HCT116 (cell line): ENCODE measurements around the gene SPANXC. TPM values are rescaled to one million over a fixed set of nuclear protein-coding genes. Genes with fewer than 3 reads are reported as not detected.

Experiments
- ATAC-seq: fragments of 200-7000 bp; cut with Tn5 transposase; 2 replicates; pipeline ENCODE4 v1.9.1; 2020; ENCODE audit warnings: mild to moderate bottlenecking, moderate library complexity
- BruUV-seq: library from RNA; stranded (reverse); fragments of 400-500 nt; replicated peaks from 2 replicates; lab custom pipeline; 2021; lab: Mats Ljungman, UMichigan
- CTCF ChIA-PET: fragments of 300-600 bp; sonication (Branson Sonifier 250); formaldehyde crosslinking; loops from one replicate; lab custom pipeline; 2021; ENCODE audit warnings: antibody characterized with exemption; lab: Charles Lee
- POLR2A ChIA-PET: fragments of 300-600, 350-600 bp; sonication (Branson Sonifier 250); formaldehyde crosslinking; loops from one replicate; lab custom pipeline; 2021; ENCODE audit warnings: antibody characterized with exemption; lab: Charles Lee
- RAD21 ChIA-PET, 2 experiments: fragments of 300-600 bp; sonication (Branson Sonifier 250); formaldehyde crosslinking; loops; one replicate each; lab custom pipeline; 2023; ENCODE audit warnings: low total read pairs in 2 of 2; ENCODE audit not compliant: uncharacterized antibody in 2 of 2, unreplicated experiment in 2 of 2, low non-redundant PET in 1 of 2; lab: Charles Lee
- DNase-seq: peaks from one replicate; pipeline ENCODE4 v3.0.0-alpha.2; 2010; ENCODE audit warnings: low read depth, low spot score
- H2AFZ ChIP-seq: fragments of 200-600 bp; shearing (Covaris generic), sonication (generic); 2 replicates; pipeline ENCODE4 v1.6.1; 2017; ENCODE audit warnings: low read depth, mixed run types, mixed read lengths, antibody characterized with exemption, low read length; ENCODE audit not compliant: poor library complexity, severe bottlenecking
- H3K27ac ChIP-seq: 2 replicates; pipeline ENCODE4 v1.5.1; 2012; ENCODE audit warnings: low read depth, low read length
- H3K27me3 ChIP-seq: fragments of 200-600 bp; sonication (generic); 2 replicates; pipeline ENCODE4 v1.6.1; 2016; ENCODE audit warnings: mixed run types, low read length, mixed read lengths; ENCODE audit not compliant: insufficient read depth
- H3K36me3 ChIP-seq, 2 experiments: fragments of 200-500 bp in 1 of 2; fragments of 200-600 bp in 1 of 2; sonication (Bioruptor generic) in 1 of 2; sonication (generic) in 1 of 2; 2 replicates each; pipeline versions ENCODE4 v1.5.1 to v1.6.1; 2014 to 2016; ENCODE audit warnings: low read length in 2 of 2, inconsistent platforms in 1 of 2, mixed read lengths in 1 of 2, mixed run types in 1 of 2; ENCODE audit not compliant: insufficient read depth in 2 of 2, control insufficient read depth in 1 of 2
- H3K4me1 ChIP-seq, 2 experiments: fragments of 200-600 bp in 1 of 2; sonication (generic) in 1 of 2; 2 replicates each; pipeline versions ENCODE4 v1.5.1 to v1.6.1; 2012 to 2017; ENCODE audit warnings: low read length in 2 of 2, inconsistent platforms in 1 of 2, mild to moderate bottlenecking in 1 of 2, mixed read lengths in 1 of 2, mixed run types in 1 of 2, moderate library complexity in 1 of 2; ENCODE audit not compliant: insufficient read depth in 2 of 2, control insufficient read depth in 1 of 2
- H3K4me2 ChIP-seq: fragments of 200-600 bp; sonication (generic); 2 replicates; pipeline ENCODE4 v1.6.1; 2017; ENCODE audit warnings: mixed run types, low read length, mixed read lengths
- H3K4me3 ChIP-seq, 2 experiments: fragments of 200-600 bp in 1 of 2; sonication (generic) in 1 of 2; replicated peaks in 1 of 2; 2 replicates each; pipeline ENCODE4 v1.5.1; 2011 to 2016; ENCODE audit warnings: low read length in 2 of 2, control low read depth in 1 of 2, low read depth in 1 of 2, mild to moderate bottlenecking in 1 of 2, mixed read lengths in 1 of 2, mixed run types in 1 of 2
- H3K79me2 ChIP-seq: fragments of 200-600 bp; sonication (generic); 2 replicates; pipeline ENCODE4 v1.6.1; 2017; ENCODE audit warnings: mild to moderate bottlenecking, mixed run types, low read length, moderate library complexity, mixed read lengths; ENCODE audit not compliant: insufficient read depth
- H3K9ac ChIP-seq: fragments of 200-600 bp; sonication (generic); 2 replicates; pipeline ENCODE4 v1.6.1; 2016; ENCODE audit warnings: low read length, mixed read lengths
- H3K9me2 ChIP-seq: fragments of 200-600 bp; sonication (generic), shearing (Covaris generic); 2 replicates; pipeline ENCODE4 v1.6.1; 2017; ENCODE audit warnings: mixed run types, mild to moderate bottlenecking, moderate library complexity; ENCODE audit not compliant: insufficient read depth
- H3K9me3 ChIP-seq, 2 experiments: fragments of 200-500 bp in 1 of 2; fragments of 200-600 bp in 1 of 2; sonication (Bioruptor generic) in 1 of 2; sonication (generic) in 1 of 2; 2 replicates each; pipeline ENCODE4 v1.6.1; 2014 to 2017; ENCODE audit warnings: low read length in 2 of 2, mixed read lengths in 2 of 2, inconsistent platforms in 1 of 2, low read depth in 1 of 2, mild to moderate bottlenecking in 1 of 2, mixed run types in 1 of 2, moderate library complexity in 1 of 2; ENCODE audit not compliant: control insufficient read depth in 1 of 2, insufficient read depth in 1 of 2
- H4K20me1 ChIP-seq: fragments of 200-600 bp; sonication (generic), shearing (Covaris generic); 2 replicates; pipeline ENCODE4 v1.6.1; 2017; ENCODE audit warnings: mixed run types, mild to moderate bottlenecking, moderate library complexity; ENCODE audit not compliant: insufficient read depth
- CBX3 ChIP-seq: IDR thresholded peaks from 2 replicates; pipeline ENCODE4 v1.6.1; 2012; ENCODE audit warnings: low read depth
- CEBPB ChIP-seq: IDR thresholded peaks from 2 replicates; pipeline ENCODE4 v1.6.1; 2012; ENCODE audit warnings: low read depth
- ELF1 ChIP-seq: IDR thresholded peaks from 2 replicates; pipeline ENCODE4 v1.6.1; 2012; ENCODE audit warnings: low read depth, borderline replicate concordance
- EZH2 ChIP-seq: fragments of 200-600 bp; sonication (generic); IDR thresholded peaks from 2 replicates; pipeline ENCODE4 v1.6.1; 2017; ENCODE audit warnings: antibody characterized with exemption, mixed run types
- EZH2phosphoT487 ChIP-seq: fragments of 200-600 bp; IDR thresholded peaks from 2 replicates; pipeline ENCODE4 v1.6.1; 2018; ENCODE audit warnings: antibody characterized with exemption, borderline replicate concordance
- MAX ChIP-seq: IDR thresholded peaks from 2 replicates; pipeline ENCODE4 v1.6.1; 2012
- POLR2A ChIP-seq: IDR thresholded peaks from 2 replicates; pipeline ENCODE4 v1.7.0; 2011; ENCODE audit warnings: borderline replicate concordance; ENCODE audit not compliant: insufficient read depth, insufficient read length; ENCODE audit errors: extremely low read depth
- POLR2AphosphoS5 ChIP-seq: IDR thresholded peaks from 2 replicates; pipeline ENCODE4 v1.6.1; 2011; ENCODE audit warnings: mild to moderate bottlenecking, low read depth, low read length, moderate library complexity
- RAD21 ChIP-seq: IDR thresholded peaks from 2 replicates; pipeline ENCODE4 v1.6.1; 2012; ENCODE audit warnings: low read depth, mild to moderate bottlenecking
- SIN3A ChIP-seq: IDR thresholded peaks from 2 replicates; pipeline ENCODE4 v1.6.1; 2012; ENCODE audit warnings: low read depth
- SRF ChIP-seq: IDR thresholded peaks from 2 replicates; pipeline ENCODE4 v1.6.1; 2012; ENCODE audit warnings: low read depth
- TCF7L2 ChIP-seq: IDR thresholded peaks from 2 replicates; pipeline ENCODE4 v1.7.0; 2011; ENCODE audit warnings: borderline replicate concordance, inconsistent platforms; ENCODE audit not compliant: insufficient read depth, insufficient read length; ENCODE audit errors: extremely low read depth
- ZFX ChIP-seq: fragments of 450-650 bp; IDR thresholded peaks from 2 replicates; pipeline ENCODE4 v1.6.1; 2017
- intact Hi-C: fragments of 100-400 bp; cut with micrococcal nuclease; formaldehyde crosslinking; loops from 2 replicates; pipeline ENCODE4 v1.10.0; 2022
- total RNA-seq: library from RNA; stranded (reverse); gene quantifications from one replicate; pipeline ENCODE4 v1.2.1, GENCODE V29; 2021; ENCODE audit not compliant: unreplicated experiment

The SPANXC gene
- total RNA-seq, 1 experiment from 2014 or later = not detected

GRCh38 chrX:141214196-141214595 is 28.1 kb downstream of the SPANXC start:
- Histone ChIP-seq H3K9me2 (no peaks in the 10 kb centered on the region), H3K9me3 (no peaks in the 10 kb centered on the region), H3K4me1 (no peaks in the 10 kb centered on the region), H3K79me2 (no peaks in the 10 kb centered on the region), H3K4me2 (no peak overlapping the region), H3K27ac (no peak overlapping the region), H2AFZ (no peak overlapping the region), H3K36me3 (no peaks in the 10 kb centered on the region), H4K20me1 (no peaks in the 10 kb centered on the region), H3K4me3 (no peak overlapping the region), H3K27me3 (no peaks in the 10 kb centered on the region), H3K9ac (no peak overlapping the region)
- POLR2A ChIA-PET = no interaction called here
- DNase-seq (no peak), ATAC-seq (no peak)
- no peak for TF ChIP-seq TCF7L2
- TF ChIP-seq SRF = no peak
- no peak for TF ChIP-seq MAX
- TF ChIP-seq POLR2AphosphoS5 = no peak
- no peak for TF ChIP-seq POLR2A
- no peak for TF ChIP-seq SIN3A
- TF ChIP-seq ELF1 = no peak
- TF ChIP-seq ZFX = no peak
- TF ChIP-seq RAD21 = no peak
- no peak for TF ChIP-seq EZH2
- TF ChIP-seq CBX3 = no peak
- no peak for TF ChIP-seq EZH2phosphoT487
- TF ChIP-seq CEBPB = no peak
- no TSS peak for BruUV-seq
- intact Hi-C loops = no loop called here
- CTCF ChIA-PET = no interaction called here
- RAD21 ChIA-PET = no interaction called here

- Histone ChIP-seq H2AFZ (no peak overlapping the region), H3K4me2 (no peak overlapping the region), H3K79me2 (no peaks in the 10 kb centered on the region), H3K9me3 (no peaks in the 10 kb centered on the region), H3K27ac (no peak overlapping the region), H4K20me1 (no peaks in the 10 kb centered on the region), H3K4me3 (no peak overlapping the region), H3K36me3 (no peaks in the 10 kb centered on the region), H3K9me2 (no peaks in the 10 kb centered on the region), H3K27me3 (no peaks in the 10 kb centered on the region), H3K4me1 (no peaks in the 10 kb centered on the region), H3K9ac (no peak overlapping the region)
- ATAC-seq (no peak), DNase-seq (no peak)
- ChIA-PET CTCF (no interaction called here), POLR2A (no interaction called here), RAD21 (no interaction called here)
- TF ChIP-seq EZH2 = no peak
- intact Hi-C loops = no loop called here
- no TSS peak for BruUV-seq
Observed at GRCh38 chrX:141201962-141202361, 40.4 kb downstream of the SPANXC start.

Other genes with a start within 250 kb of the SPANXC start
- gene SPANXB1, start 239.9 kb downstream of the SPANXC start, total RNA-seq = not detected
- gene LDOC1, start 65.4 kb downstream of the SPANXC start, total RNA-seq = not detected